Measurements from ENCODE around the gene ARHGEF18.

GRCh38 chr19:7373862-7374261, 25.1 kb downstream of the ARHGEF18 start:
- TF ChIP-seq EZH2 (IDR thresholded peaks at IDR 0.05; ENCODE audit: borderline replicate concordance, insufficient read depth, low read depth, low read length, poor library complexity, severe bottlenecking) (no peak), CTCF (IDR thresholded peaks at IDR 0.05) (no peak)

All from B cell (primary cell).